Osteocyte (in vitro differentiated cells): ENCODE results near the gene RTL10. TPM values are rescaled to one million over a fixed set of nuclear protein-coding genes. Genes with fewer than 3 reads are reported as not detected.

Source experiments
- DNase-seq: peaks from one replicate; pipeline ENCODE4 v3.0.0; 2021; ENCODE audit warnings: mixed read lengths; ENCODE audit not compliant: unreplicated experiment; ENCODE audit errors: extremely low spot score
- H3K27ac Mint-ChIP-seq: one replicate; pipeline ENCODE4 v1.8.0; 2021; ENCODE audit warnings: mild to moderate bottlenecking, mixed read lengths; ENCODE audit not compliant: unreplicated experiment
- H3K27me3 Mint-ChIP-seq: one replicate; pipeline ENCODE4 v1.8.0; 2021; ENCODE audit warnings: mixed read lengths; ENCODE audit not compliant: unreplicated experiment
- H3K36me3 Mint-ChIP-seq: one replicate; pipeline ENCODE4 v1.8.0; 2021; ENCODE audit warnings: mixed read lengths; ENCODE audit not compliant: unreplicated experiment
- H3K4me1 Mint-ChIP-seq: one replicate; pipeline ENCODE4 v1.8.0; 2021; ENCODE audit warnings: mixed read lengths; ENCODE audit not compliant: unreplicated experiment
- H3K4me3 Mint-ChIP-seq: one replicate; pipeline ENCODE4 v1.8.0; 2021; ENCODE audit warnings: mild to moderate bottlenecking, moderate library complexity, mixed read lengths; ENCODE audit not compliant: unreplicated experiment
- H3K9me3 Mint-ChIP-seq: one replicate; pipeline ENCODE4 v1.8.0; 2021; ENCODE audit warnings: mixed read lengths; ENCODE audit not compliant: unreplicated experiment
- total RNA-seq: library from RNA; stranded (reverse); gene quantifications from 2 replicates; pipeline ENCODE4 v1.2.1, GENCODE V29; 2021
- TF ChIP-seq, protein P1 (sequence below): fragments of 200-600 bp; sonication (generic); IDR thresholded peaks from 2 replicates; pipeline ENCODE4 v1.5.0; 2021; ENCODE audit warnings: antibody characterized with exemption, mild to moderate bottlenecking, moderate library complexity

RTL10 gene
- total RNA-seq, 1 donor from 2014 or later = 30.4 TPM

DNA sequence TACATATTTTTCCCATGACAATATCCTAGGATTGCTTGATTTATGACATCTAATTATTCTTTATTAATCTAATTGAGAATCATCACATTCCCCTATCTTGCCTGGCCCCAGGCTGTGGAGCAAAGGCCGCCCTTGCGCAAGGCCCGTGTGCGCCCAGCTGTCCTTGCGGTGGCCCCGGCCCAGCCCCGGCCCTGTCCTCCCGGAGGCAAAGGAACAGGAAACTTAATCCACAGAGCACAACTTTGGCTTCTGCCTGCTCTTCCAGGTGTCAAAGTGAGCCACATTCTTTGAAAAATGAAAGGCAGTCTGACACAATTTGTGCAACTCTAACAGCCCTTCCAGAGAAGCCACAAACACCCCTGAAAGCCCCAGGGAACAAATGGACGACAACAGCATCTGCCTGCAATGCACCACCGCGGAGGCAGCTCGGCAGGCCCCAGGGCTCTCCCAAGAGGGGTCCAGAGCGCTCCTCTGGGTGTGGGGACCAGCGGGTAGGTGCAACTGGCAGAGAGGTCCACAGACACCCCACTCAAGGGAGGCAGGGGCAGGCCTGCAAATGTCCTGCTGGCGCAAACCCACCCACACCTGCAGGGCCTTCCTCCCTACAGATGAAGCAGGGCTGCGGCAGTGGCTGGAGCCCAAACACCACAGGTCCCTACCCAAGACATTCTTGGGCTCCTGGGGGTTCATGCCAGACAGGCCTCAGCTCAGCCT, 30.3 kb downstream of the RTL10 start:
- Mint-ChIP-seq H3K27me3 (no peaks in the 10 kb centered on the region), H3K9me3 (no peaks in the 10 kb centered on the region), H3K36me3 (peaks cover 2% of the 10 kb centered on the region), H3K4me3 (no peak overlapping the region), H3K27ac (no peak overlapping the region), H3K4me1 (peaks cover 15% of the 10 kb centered on the region)
- TF ChIP-seq, protein P1, sequence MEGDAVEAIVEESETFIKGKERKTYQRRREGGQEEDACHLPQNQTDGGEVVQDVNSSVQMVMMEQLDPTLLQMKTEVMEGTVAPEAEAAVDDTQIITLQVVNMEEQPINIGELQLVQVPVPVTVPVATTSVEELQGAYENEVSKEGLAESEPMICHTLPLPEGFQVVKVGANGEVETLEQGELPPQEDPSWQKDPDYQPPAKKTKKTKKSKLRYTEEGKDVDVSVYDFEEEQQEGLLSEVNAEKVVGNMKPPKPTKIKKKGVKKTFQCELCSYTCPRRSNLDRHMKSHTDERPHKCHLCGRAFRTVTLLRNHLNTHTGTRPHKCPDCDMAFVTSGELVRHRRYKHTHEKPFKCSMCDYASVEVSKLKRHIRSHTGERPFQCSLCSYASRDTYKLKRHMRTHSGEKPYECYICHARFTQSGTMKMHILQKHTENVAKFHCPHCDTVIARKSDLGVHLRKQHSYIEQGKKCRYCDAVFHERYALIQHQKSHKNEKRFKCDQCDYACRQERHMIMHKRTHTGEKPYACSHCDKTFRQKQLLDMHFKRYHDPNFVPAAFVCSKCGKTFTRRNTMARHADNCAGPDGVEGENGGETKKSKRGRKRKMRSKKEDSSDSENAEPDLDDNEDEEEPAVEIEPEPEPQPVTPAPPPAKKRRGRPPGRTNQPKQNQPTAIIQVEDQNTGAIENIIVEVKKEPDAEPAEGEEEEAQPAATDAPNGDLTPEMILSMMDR = no peak
- DNase-seq = peak; percentile 78

DNA sequence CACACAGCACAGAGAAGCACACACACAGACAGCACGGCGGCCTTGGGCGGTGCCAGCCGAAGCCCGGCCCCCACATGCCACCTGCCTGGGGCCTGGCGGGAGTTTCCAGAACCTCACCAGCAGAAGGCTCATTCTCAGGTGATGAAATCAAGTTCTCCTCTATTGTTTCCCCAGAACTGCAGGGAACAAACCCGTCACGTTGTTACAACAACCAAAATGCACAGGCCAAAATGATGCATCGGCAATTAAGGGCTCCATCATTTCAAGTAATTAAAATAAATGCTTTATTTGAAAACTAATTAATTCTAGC, 30.8 kb downstream of the RTL10 start:
- TF ChIP-seq, protein P1 = no peak
- DNase-seq = peak; percentile 74
- Mint-ChIP-seq H3K9me3 (no peaks in the 10 kb centered on the region), H3K27ac (no peak overlapping the region), H3K4me1 (peaks cover 15% of the 10 kb centered on the region), H3K4me3 (no peak overlapping the region), H3K36me3 (peaks cover 2% of the 10 kb centered on the region), H3K27me3 (no peaks in the 10 kb centered on the region)

DNA sequence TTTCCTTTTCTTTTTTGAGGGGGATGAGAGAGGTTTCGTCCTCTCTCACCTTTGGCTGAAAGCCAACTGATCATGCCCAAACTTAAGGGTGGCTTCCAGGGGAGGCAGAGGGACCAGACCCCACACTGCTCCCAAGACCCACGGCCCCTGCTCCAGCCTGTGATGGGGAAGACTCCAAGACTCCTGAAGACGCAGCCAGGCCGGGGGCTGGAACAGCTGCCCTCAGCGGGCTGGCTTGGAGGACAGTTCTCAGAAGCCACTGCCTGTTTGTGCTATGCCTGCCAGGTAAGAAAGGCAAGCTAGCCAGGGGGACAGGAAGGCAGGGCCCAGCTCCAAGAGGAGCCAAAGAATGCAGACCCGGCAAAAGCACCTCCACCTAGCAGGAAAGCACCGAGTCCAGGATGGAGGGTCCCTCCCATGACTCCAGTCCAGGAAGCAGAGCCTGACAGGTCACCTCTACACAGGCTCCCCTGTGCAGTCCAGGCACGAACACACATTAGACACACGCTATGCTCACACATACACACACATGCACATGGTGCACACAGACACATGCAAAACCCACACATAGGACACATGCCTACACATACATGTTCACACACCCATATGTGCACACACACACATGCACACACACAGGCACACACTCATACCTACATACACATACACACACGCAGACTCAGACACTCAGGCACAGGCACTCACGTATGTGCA, 31.3 kb downstream of the RTL10 start:
- DNase-seq = peak; percentile 76
- Mint-ChIP-seq H3K9me3 (no peaks in the 10 kb centered on the region), H3K27me3 (no peaks in the 10 kb centered on the region), H3K4me3 (no peak overlapping the region), H3K4me1 (peaks cover 15% of the 10 kb centered on the region), H3K27ac (no peak overlapping the region), H3K36me3 (peaks cover 2% of the 10 kb centered on the region)
- TF ChIP-seq, protein P1 = no peak

DNA sequence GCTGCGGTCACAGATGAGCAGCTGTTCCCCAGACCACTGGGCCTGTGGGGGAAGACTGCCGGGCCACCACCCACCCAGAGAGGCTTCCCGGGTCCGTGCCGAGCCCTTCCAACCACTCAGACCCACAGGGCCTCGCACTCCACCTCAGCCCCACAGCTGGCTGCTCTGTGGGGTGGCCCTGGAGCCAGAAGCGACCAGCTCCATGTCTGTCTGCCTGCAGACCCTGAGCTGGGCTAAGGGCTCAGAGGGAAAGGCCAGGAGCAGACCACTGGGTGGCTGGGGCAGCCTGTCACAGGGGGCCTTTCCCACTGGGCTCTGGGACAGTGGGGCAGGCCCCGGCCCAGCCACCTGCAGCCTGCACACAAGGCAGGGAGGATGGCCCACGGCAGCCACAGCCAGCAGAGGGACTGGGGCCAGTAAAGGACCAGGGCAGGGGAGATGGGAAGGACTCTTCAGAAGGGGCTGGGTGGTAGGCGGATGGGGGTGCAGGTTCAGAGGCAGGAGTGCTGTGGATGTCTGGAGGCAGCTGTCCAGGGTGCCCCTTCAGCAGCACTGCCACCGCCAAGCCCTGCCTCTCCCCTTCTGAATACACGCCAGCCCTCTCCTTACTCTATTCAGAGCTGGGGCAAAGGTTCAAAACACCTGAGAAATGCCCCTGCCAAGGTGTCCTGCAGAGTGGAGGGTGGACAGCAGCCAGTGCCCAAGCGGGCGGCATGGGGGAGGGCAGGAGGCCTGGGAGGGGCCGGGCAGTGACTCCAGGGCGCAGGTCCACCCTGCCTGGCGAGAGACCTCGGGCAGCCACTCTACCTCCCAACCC, 32.2 kb downstream of the RTL10 start:
- H3K27me3 Mint-ChIP-seq = no peaks in the 10 kb centered on the region
- DNase-seq = peak; percentile 76
- H3K4me1 Mint-ChIP-seq = peaks cover 9% of the 10 kb centered on the region
- no peaks in the 10 kb centered on the region for H3K9me3 Mint-ChIP-seq
- H3K36me3 Mint-ChIP-seq = peaks cover 2% of the 10 kb centered on the region
- TF ChIP-seq, protein P1 = no peak
- no peak overlapping the region for H3K4me3 Mint-ChIP-seq
- H3K27ac Mint-ChIP-seq = no peak overlapping the region
